Neuronal stem cell (in vitro differentiated cells): ENCODE results near the gene METTL3. TPM values are rescaled to one million over a fixed set of nuclear protein-coding genes. Genes with fewer than 3 reads are reported as not detected.

Source experiments
- DNase-seq: peaks from one replicate; pipeline ENCODE4 v3.0.0-alpha.2; 2013; ENCODE audit warnings: low spot score
- H2AFZ ChIP-seq: one replicate; pipeline ENCODE4 v1.6.1; 2013; ENCODE audit warnings: mild to moderate bottlenecking, low read length, inconsistent platforms
- H2AK5ac ChIP-seq: 2 replicates; pipeline ENCODE4 v1.6.1; 2013; ENCODE audit warnings: low read depth, mild to moderate bottlenecking, inconsistent platforms, low read length, moderate library complexity, mixed read lengths
- H2BK120ac ChIP-seq: 2 replicates; pipeline ENCODE4 v1.6.1; 2013; ENCODE audit warnings: low read depth, mild to moderate bottlenecking, inconsistent platforms, low read length, moderate library complexity, mixed read lengths
- H2BK12ac ChIP-seq: one replicate; pipeline ENCODE4 v1.6.1; 2013; ENCODE audit warnings: low read length, inconsistent platforms
- H2BK15ac ChIP-seq: 2 replicates; pipeline ENCODE4 v1.6.1; 2013; ENCODE audit warnings: mild to moderate bottlenecking, low read length, inconsistent platforms, mixed read lengths
- H2BK5ac ChIP-seq: one replicate; pipeline ENCODE4 v1.6.1; 2013; ENCODE audit warnings: inconsistent platforms, mild to moderate bottlenecking, low read length, moderate library complexity
- H3K14ac ChIP-seq: one replicate; pipeline ENCODE4 v1.6.1; 2013; ENCODE audit warnings: low read length, inconsistent platforms
- H3K18ac ChIP-seq: 2 replicates; pipeline ENCODE4 v1.6.1; 2013; ENCODE audit warnings: low read length, inconsistent platforms
- H3K23ac ChIP-seq: 2 replicates; pipeline ENCODE4 v1.6.1; 2013; ENCODE audit warnings: low read depth, mild to moderate bottlenecking, mixed read lengths, low read length, inconsistent platforms; ENCODE audit not compliant: poor library complexity
- H3K27ac ChIP-seq: replicated peaks from 3 replicates; pipeline ENCODE4 v1.5.1; 2013; ENCODE audit warnings: low read length, inconsistent platforms
- H3K27me3 ChIP-seq, 3 experiments: 2 replicates each; pipeline ENCODE4 v1.6.1; 2013; ENCODE audit warnings: low read length in 3 of 3, mild to moderate bottlenecking in 2 of 3, inconsistent platforms in 1 of 3, low read depth in 1 of 3, mixed read lengths in 1 of 3, moderate library complexity in 1 of 3; ENCODE audit not compliant: control insufficient read depth in 3 of 3, insufficient read depth in 3 of 3
- H3K36me3 ChIP-seq, 2 donors: replicated peaks in 1 of 2; 2 replicates each; pipeline ENCODE4 v1.6.1; 2013; ENCODE audit warnings: low read length in 2 of 2; ENCODE audit not compliant: control insufficient read depth in 2 of 2, insufficient read depth in 2 of 2
- H3K4ac ChIP-seq: 2 replicates; pipeline ENCODE4 v1.6.1; 2013; ENCODE audit warnings: inconsistent platforms, mild to moderate bottlenecking, low read length, moderate library complexity
- H3K4me1 ChIP-seq, 2 donors: 1 replicate in 1 of 2; 2 replicates in 1 of 2; pipeline ENCODE4 v1.6.1; 2013; ENCODE audit warnings: low read length in 2 of 2, low read depth in 1 of 2; ENCODE audit not compliant: control insufficient read depth in 2 of 2, insufficient read depth in 1 of 2
- H3K4me2 ChIP-seq: one replicate; pipeline ENCODE4 v1.6.1; 2013; ENCODE audit warnings: mild to moderate bottlenecking, low read length, inconsistent platforms; ENCODE audit not compliant: insufficient read depth, poor library complexity, severe bottlenecking
- H3K4me3 ChIP-seq, 2 donors: 2 replicates each; pipeline ENCODE4 v1.5.1; 2013; ENCODE audit warnings: low read length in 2 of 2, mild to moderate bottlenecking in 2 of 2, inconsistent platforms in 1 of 2, moderate library complexity in 1 of 2
- H3K79me1 ChIP-seq: one replicate; pipeline ENCODE4 v1.6.1; 2013; ENCODE audit warnings: low read depth, mild to moderate bottlenecking, inconsistent platforms, low read length, moderate library complexity
- H3K9ac ChIP-seq: one replicate; pipeline ENCODE4 v1.6.1; 2013; ENCODE audit warnings: mild to moderate bottlenecking, low read depth, low read length, inconsistent platforms; ENCODE audit not compliant: poor library complexity
- H3K9me3 ChIP-seq, 2 donors: replicated peaks in 1 of 2; 2 replicates each; pipeline versions ENCODE3 to v1.6.1; 2013; ENCODE audit warnings: low read length in 2 of 2, mild to moderate bottlenecking in 2 of 2, inconsistent platforms in 1 of 2, low read depth in 1 of 2, mixed read lengths in 1 of 2, moderate library complexity in 1 of 2; ENCODE audit not compliant: control insufficient read depth in 2 of 2, insufficient read depth in 1 of 2
- H4K8ac ChIP-seq: one replicate; pipeline ENCODE4 v1.6.1; 2013; ENCODE audit warnings: low read depth, mild to moderate bottlenecking, inconsistent platforms, low read length, moderate library complexity
- H4K91ac ChIP-seq: one replicate; pipeline ENCODE4 v1.6.1; 2013; ENCODE audit warnings: low read length, low read depth, mild to moderate bottlenecking, inconsistent platforms; ENCODE audit not compliant: poor library complexity
- WGBS, 2 donors: extraction: QIAGEN DNeasy Blood & Tissue Kit; methylation state at CpG; one replicate each; pipeline ENCODE4 v1.1.7; 2013; ENCODE audit warnings: missing lambda C conversion rate in 2 of 2, mixed read lengths in 1 of 2; ENCODE audit not compliant: insufficient read length in 2 of 2, insufficient replicate concordance in 1 of 2; ENCODE audit errors: extremely low coverage in 2 of 2; 5-methylcytosine and 5-hydroxymethylcytosine counted together
- polyA plus RNA-seq, 2 experiments: library from polyadenylated mRNA; stranded (reverse); fragments of 200-250 nt; gene quantifications; one replicate each; pipeline ENCODE4 v1.2.3, GENCODE V29; 2013

The METTL3 gene
- 61.5 TPM for polyA plus RNA-seq (2013, experiment 1 of 2)
- 63.8 TPM for polyA plus RNA-seq (2013, experiment 2 of 2)

- H3K36me3 ChIP-seq = peaks cover 3 to 36% of the 10 kb centered on the region in 2 donors
- peaks cover 6% of the 10 kb centered on the region for H3K79me1 ChIP-seq
- H4K8ac ChIP-seq = peak within 1 kb of the TSS; percentile 5
- peak within 1 kb of the TSS; percentile 16 for H2AK5ac ChIP-seq
- no peak within 1 kb of the TSS for H2BK12ac ChIP-seq
- no peak within 1 kb of the TSS for H3K4ac ChIP-seq
- H4K91ac ChIP-seq = peak within 1 kb of the TSS; percentile 34
- no peak within 1 kb of the TSS for H3K14ac ChIP-seq
- H3K27ac ChIP-seq = peak within 1 kb of the TSS; percentile 68
- H2BK120ac ChIP-seq = no peak within 1 kb of the TSS
- peak within 1 kb of the TSS; percentile 95 for H3K18ac ChIP-seq
- peak within 1 kb of the TSS; percentile 83 for H2AFZ ChIP-seq
- no CpG with 5 or more reads among the region's 53 CpGs for WGBS, 2 donors
- no peak within 1 kb of the TSS for H3K23ac ChIP-seq
- peak within 1 kb of the TSS; percentile 8 for H2BK15ac ChIP-seq
- H3K4me1 ChIP-seq = peaks cover 5 to 9% of the 10 kb centered on the region in 2 donors
- no peaks in the 10 kb centered on the region for H3K27me3 ChIP-seq
- H3K4me3 ChIP-seq = peak within 1 kb of the TSS; percentile 90
- H3K9ac ChIP-seq = peak within 1 kb of the TSS; percentile 89
- H2BK5ac ChIP-seq = peak within 1 kb of the TSS; percentile 76
- peak; percentile 92 for DNase-seq
- no peaks in the 10 kb centered on the region for H3K9me3 ChIP-seq
- peak within 1 kb of the TSS; percentile 80 for H3K4me2 ChIP-seq
Observed at GRCh38 chr14:21510735-21511657, at the start of gene METTL3. Gene METTL3 (minus strand): TSS chr14:21511340. CDS start chr14:21511223, 117 bp downstream.

DNA sequence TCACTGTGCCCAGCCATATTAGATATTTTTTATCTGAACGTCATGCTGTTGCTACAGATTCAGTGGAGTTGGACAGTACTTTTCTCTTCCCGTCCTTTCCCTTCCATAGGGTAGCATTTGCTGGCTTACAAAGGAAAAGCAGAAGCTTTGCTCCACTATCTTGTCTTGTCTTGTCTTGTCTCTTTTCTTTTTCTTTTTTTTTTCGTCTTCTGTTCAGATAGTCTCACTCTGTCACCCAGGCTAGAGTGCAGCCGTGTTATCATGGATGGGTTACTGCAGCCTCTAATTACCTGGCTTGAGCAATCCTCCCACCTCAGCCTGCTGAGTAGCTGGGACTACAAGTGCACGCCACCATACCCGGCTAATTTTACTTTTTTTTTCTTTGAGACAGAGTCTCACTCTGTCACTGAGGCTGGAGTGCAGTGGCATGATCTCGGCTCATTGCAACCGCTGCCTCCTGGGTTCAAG is 47.6 kb upstream of the METTL3 start:
- Histone ChIP-seq H3K9ac (no peak overlapping the region), H3K79me1 (peaks cover 1% of the 10 kb centered on the region), H3K4ac (no peak overlapping the region), H3K18ac (no peak overlapping the region), H3K9me3 (no peaks in the 10 kb centered on the region), H3K36me3 (no peaks in the 10 kb centered on the region), H3K14ac (no peak overlapping the region), H3K4me3 (no peak overlapping the region), H2BK15ac (no peak overlapping the region), H3K27me3 (no peaks in the 10 kb centered on the region), H2AFZ (peak overlapping the region; percentile 54), H3K27ac (no peak overlapping the region), H3K4me1 (peaks cover 7 to 14% of the 10 kb centered on the region in 2 donors), H2AK5ac (no peak overlapping the region), H2BK5ac (peak overlapping the region; percentile 53), H2BK120ac (no peak overlapping the region), H2BK12ac (no peak overlapping the region), H3K4me2 (no peak overlapping the region), H4K8ac (no peak overlapping the region), H3K23ac (no peak overlapping the region), H4K91ac (no peak overlapping the region)
- WGBS, 2 donors = no CpG with 5 or more reads among the region's 8 CpGs
- no peak for DNase-seq

GRCh38 chr14:21557084-21557901 is 46.2 kb upstream of the METTL3 start:
- Histone ChIP-seq H3K9ac (no peak overlapping the region), H3K79me1 (peaks cover 1% of the 10 kb centered on the region), H3K4me3 (no peak overlapping the region), H2AFZ (peak overlapping the region; percentile 54), H4K91ac (no peak overlapping the region), H4K8ac (no peak overlapping the region), H2BK12ac (no peak overlapping the region), H3K9me3 (no peaks in the 10 kb centered on the region), H3K4ac (no peak overlapping the region), H3K36me3 (no peaks in the 10 kb centered on the region), H3K4me2 (no peak overlapping the region), H3K18ac (no peak overlapping the region), H2BK5ac (no peak overlapping the region), H3K14ac (no peak overlapping the region), H3K27me3 (no peaks in the 10 kb centered on the region), H3K4me1 (peaks cover 12 to 14% of the 10 kb centered on the region in 2 donors), H2BK15ac (no peak overlapping the region), H3K27ac (peak overlapping the region; percentile 90), H2AK5ac (no peak overlapping the region), H3K23ac (no peak overlapping the region), H2BK120ac (no peak overlapping the region)
- WGBS, 2 donors = no CpG with 5 or more reads among the region's 11 CpGs
- DNase-seq = peak; percentile 100
